Gastrocnemius medialis (tissue), 4 donors: ENCODE results near the gene SEC14L1. TPM values are rescaled to one million over a fixed set of nuclear protein-coding genes. Genes with fewer than 3 reads are reported as not detected.

ENCODE experiments used
- ATAC-seq, 2 donors: fragments of 150-250 bp; one replicate each; pipeline ENCODE4 v1.9.1; 2016
- DNase-seq, 2 donors: peaks; one replicate each; pipeline ENCODE4 v3.0.0-alpha.2; 2019
- H3K27ac ChIP-seq, 4 donors: fragments of 200-600 bp; sonication (generic); 1 replicate in 1 of 4; 2 replicates in 3 of 4; pipeline ENCODE4 v1.5.1; 2016 to 2018; ENCODE audit warnings: mild to moderate bottlenecking in 2 of 4, moderate library complexity in 1 of 4
- H3K27me3 ChIP-seq, 3 donors: fragments of 200-600 bp; sonication (generic) in 2 of 3; 1 replicate in 1 of 3; 2 replicates in 2 of 3; pipeline versions ENCODE4 v1.5.1 to v1.6.0; 2016 to 2019; ENCODE audit warnings: mild to moderate bottlenecking in 1 of 3, moderate library complexity in 1 of 3
- H3K36me3 ChIP-seq, 2 donors: fragments of 200-600 bp; sonication (generic) in 1 of 2; one replicate each; pipeline ENCODE4 v1.5.1; 2017 to 2018
- H3K4me1 ChIP-seq, 2 donors: fragments of 200-600 bp; sonication (generic) in 1 of 2; one replicate each; pipeline ENCODE4 v1.5.1; 2016 to 2017; ENCODE audit warnings: mild to moderate bottlenecking in 2 of 2
- H3K4me3 ChIP-seq, 4 donors: fragments of 200-600 bp; sonication (generic) in 3 of 4; 1 replicate in 1 of 4; 2 replicates in 3 of 4; pipeline ENCODE4 v1.5.1; 2016 to 2019; ENCODE audit warnings: mild to moderate bottlenecking in 2 of 4
- H3K9me3 ChIP-seq, 3 donors: fragments of 200-600 bp; sonication (generic) in 2 of 3; 1 replicate in 1 of 3; 2 replicates in 2 of 3; pipeline ENCODE4 v1.5.1; 2016 to 2019
- CTCF ChIP-seq, 5 experiments: fragments of 450-650 bp in 3 of 5; fragments of 200-600 bp in 2 of 5; sonication (generic) in 2 of 5; IDR thresholded peaks in 4 of 5; conservative IDR thresholded peaks in 1 of 5; 1 replicate in 4 of 5; 2 replicates in 1 of 5; pipeline ENCODE4 v1.5.1; 2016 to 2019; ENCODE audit warnings: antibody characterized with exemption in 5 of 5, mild to moderate bottlenecking in 3 of 5, moderate library complexity in 3 of 5
- POLR2A ChIP-seq, 2 donors: fragments of 450-650 bp; IDR thresholded peaks; one replicate each; pipeline ENCODE4 v1.6.1; 2017; ENCODE audit warnings: antibody characterized with exemption in 2 of 2, mild to moderate bottlenecking in 2 of 2, moderate library complexity in 2 of 2
- in situ Hi-C, 4 donors: fragments of 200-750 bp; cut with MboI; loops; one replicate each; pipeline versions ENCODE4 v1.15.0 to v1.8.0; 2017; ENCODE audit warnings: low sequenced_read_pairs in 4 of 4
- intact Hi-C: fragments of 100-400 bp; cut with DNase I; formaldehyde crosslinking; loops from one replicate; pipeline ENCODE4 v1.15.1; 2023; ENCODE audit warnings: low total_unique reads
- total RNA-seq, 4 donors: library from RNA; depleted of rRNA; stranded (reverse); fragments of >200 nt; gene quantifications; one replicate each; pipeline versions ENCODE4 v1.1.0 to v1.2.3, GENCODE V29; 2016

SEC14L1 gene
- total RNA-seq, 4 donors from 2014 or later, result 55.0 to 94.1 (median 73.7) TPM

GRCh38 chr17:77264617-77265230 is 124.0 kb downstream of the SEC14L1 start:
- Histone ChIP-seq H3K4me3 (no peak overlapping the region), H3K27ac (no peak overlapping the region), H3K4me1 (no peaks in the 10 kb centered on the region), H3K36me3 (no peaks in the 10 kb centered on the region), H3K27me3 (no peaks in the 10 kb centered on the region), H3K9me3 (no peaks in the 10 kb centered on the region)
- ATAC-seq (no peak), DNase-seq (no peak)
- intact Hi-C loops (no loop called here), in situ Hi-C loops (loop anchor here in 2 of 4 donors (25.0 kb wide), 1 partner anchor 402 kb away; the partner anchor contains the start of gene MGAT5B (in 2 of the 2))
- no peak for TF ChIP-seq POLR2A (IDR thresholded peaks at IDR 0.05)
- no peak for TF ChIP-seq CTCF (IDR thresholded peaks at IDR 0.05 in 4 of 5, conservative IDR thresholded peaks at IDR 0.05 in 1 of 5)

GRCh38 chr17:77266213-77266612 is 125.4 kb downstream of the SEC14L1 start:
- no peak overlapping the region for H3K4me3 ChIP-seq
- DNase-seq, result no peak
- no peak overlapping the region for H3K27ac ChIP-seq
- H3K27me3 ChIP-seq, result no peaks in the 10 kb centered on the region
- no peaks in the 10 kb centered on the region for H3K36me3 ChIP-seq
- no peaks in the 10 kb centered on the region for H3K4me1 ChIP-seq
- H3K9me3 ChIP-seq, result no peaks in the 10 kb centered on the region
- intact Hi-C loops (no loop called here), in situ Hi-C loops (loop anchor here in 2 of 4 donors (25.0 kb wide), 1 partner anchor 404 kb away; the partner anchor contains the start of gene MGAT5B (in 2 of the 2))
- no peak for TF ChIP-seq POLR2A (IDR thresholded peaks at IDR 0.05)
- TF ChIP-seq CTCF (IDR thresholded peaks at IDR 0.05 in 4 of 5, conservative IDR thresholded peaks at IDR 0.05 in 1 of 5), result no peak
- ATAC-seq, result no peak
